ENCODE results near the gene SLC31A1. TPM values are rescaled to one million over a fixed set of nuclear protein-coding genes. Genes with fewer than 3 reads are reported as not detected.

SLC31A1 gene
- polyA plus RNA-seq, 1 experiment = 38.4 TPM

GRCh38 chr9:113275157-113276131, 54.1 kb downstream of the SLC31A1 start, which contains the start of the genes CDC26 and PRPF4:
CDC26 (minus strand) TSS chr9:113275572; CDS start chr9:113272507, 3,065 bp downstream.
PRPF4 (plus strand) TSS chr9:113275658; CDS start chr9:113275744, 86 bp downstream.
- POLR2A ChIA-PET = interaction anchor here (0.5 to 2.5 kb wide), 12 partner anchors 12 to 382 kb away, joined by 3 to 16 read pairs (median 4); partner anchors contain the start of genes ALAD, C9orf43, FKBP15 and HDHD3
- CTCF ChIA-PET = interaction anchor here (0.6 to 4.4 kb wide), 31 partner anchors 10 to 383 kb away, joined by 3 to 40 read pairs (median 5); partner anchors contain the start of genes ALAD, C9orf43, POLE3 and WDR31
- no peaks in the 10 kb centered on the region; the same call in 1 of the 2 replicates for H3K9me3 ChIP-seq (ENCODE audit: control insufficient read depth, insufficient read depth, low read length)
- TF ChIP-seq CTCF (IDR thresholded peaks at IDR 0.05; ENCODE audit: low read depth, low read length) = no peak
- H3K27me3 ChIP-seq (ENCODE audit: control insufficient read depth, insufficient read depth, low read length) = no peaks in the 10 kb centered on the region
- peak; percentile 96 for DNase-seq (ENCODE audit: low read depth, low spot score)
- H3K4me3 ChIP-seq (ENCODE audit: low read depth, low read length) = peak within 1 kb of the TSS; percentile 98
- peak within 1 kb of the TSS; percentile 94 for H3K27ac ChIP-seq (ENCODE audit: low read depth, low read length)

GRCh38 chr9:113278840-113279239, 57.5 kb downstream of the SLC31A1 start:
- ChIA-PET CTCF (no interaction called here), POLR2A (no interaction called here)
- H3K4me3 ChIP-seq (ENCODE audit: low read depth, low read length) = no peak overlapping the region

GRCh38 chr9:113281356-113281755, 60.0 kb downstream of the SLC31A1 start:
- CTCF ChIA-PET = no interaction called here
- POLR2A ChIA-PET = no interaction called here

More at GRCh38 chr9:113278840-113279239, 57.5 kb downstream of the SLC31A1 start:
- Histone ChIP-seq H3K9me3 (ENCODE audit: control insufficient read depth, insufficient read depth, low read length) (no peaks in the 10 kb centered on the region; the same call in 1 of the 2 replicates), H3K27ac (ENCODE audit: low read depth, low read length) (no peak overlapping the region), H3K27me3 (ENCODE audit: control insufficient read depth, insufficient read depth, low read length) (no peaks in the 10 kb centered on the region)
- no peak for DNase-seq (ENCODE audit: low read depth, low spot score)
- no peak for TF ChIP-seq CTCF (IDR thresholded peaks at IDR 0.05; ENCODE audit: low read depth, low read length)

GRCh38 chr9:113289091-113289490, 67.7 kb downstream of the SLC31A1 start:
- Histone ChIP-seq H3K9me3 (ENCODE audit: control insufficient read depth, insufficient read depth, low read length) (no peaks in the 10 kb centered on the region), H3K4me3 (ENCODE audit: low read depth, low read length) (no peak overlapping the region), H3K27ac (ENCODE audit: low read depth, low read length) (no peak overlapping the region), H3K27me3 (ENCODE audit: control insufficient read depth, insufficient read depth, low read length) (no peaks in the 10 kb centered on the region)
- no peak for DNase-seq (ENCODE audit: low read depth, low spot score)
- TF ChIP-seq CTCF (IDR thresholded peaks at IDR 0.05; ENCODE audit: low read depth, low read length) = no peak
- ChIA-PET POLR2A (no interaction called here), CTCF (no interaction called here)

More at GRCh38 chr9:113281356-113281755, 60.0 kb downstream of the SLC31A1 start:
- Histone ChIP-seq H3K9me3 (ENCODE audit: control insufficient read depth, insufficient read depth, low read length) (no peaks in the 10 kb centered on the region), H3K4me3 (ENCODE audit: low read depth, low read length) (no peak overlapping the region), H3K27ac (ENCODE audit: low read depth, low read length) (no peak overlapping the region), H3K27me3 (ENCODE audit: control insufficient read depth, insufficient read depth, low read length) (no peaks in the 10 kb centered on the region)
- no peak for DNase-seq (ENCODE audit: low read depth, low spot score)
- no peak for TF ChIP-seq CTCF (IDR thresholded peaks at IDR 0.05; ENCODE audit: low read depth, low read length)
